ENCODE results near the gene CYP2S1.

The CYP2S1 gene

GRCh38 chr19:41193430-41194156, 574 bp downstream of the CYP2S1 start:
- TF ChIP-seq EZH2phosphoT487 (IDR thresholded peaks at IDR 0.05; ENCODE audit: borderline replicate concordance) = no peak
- TF ChIP-seq, protein P1, sequence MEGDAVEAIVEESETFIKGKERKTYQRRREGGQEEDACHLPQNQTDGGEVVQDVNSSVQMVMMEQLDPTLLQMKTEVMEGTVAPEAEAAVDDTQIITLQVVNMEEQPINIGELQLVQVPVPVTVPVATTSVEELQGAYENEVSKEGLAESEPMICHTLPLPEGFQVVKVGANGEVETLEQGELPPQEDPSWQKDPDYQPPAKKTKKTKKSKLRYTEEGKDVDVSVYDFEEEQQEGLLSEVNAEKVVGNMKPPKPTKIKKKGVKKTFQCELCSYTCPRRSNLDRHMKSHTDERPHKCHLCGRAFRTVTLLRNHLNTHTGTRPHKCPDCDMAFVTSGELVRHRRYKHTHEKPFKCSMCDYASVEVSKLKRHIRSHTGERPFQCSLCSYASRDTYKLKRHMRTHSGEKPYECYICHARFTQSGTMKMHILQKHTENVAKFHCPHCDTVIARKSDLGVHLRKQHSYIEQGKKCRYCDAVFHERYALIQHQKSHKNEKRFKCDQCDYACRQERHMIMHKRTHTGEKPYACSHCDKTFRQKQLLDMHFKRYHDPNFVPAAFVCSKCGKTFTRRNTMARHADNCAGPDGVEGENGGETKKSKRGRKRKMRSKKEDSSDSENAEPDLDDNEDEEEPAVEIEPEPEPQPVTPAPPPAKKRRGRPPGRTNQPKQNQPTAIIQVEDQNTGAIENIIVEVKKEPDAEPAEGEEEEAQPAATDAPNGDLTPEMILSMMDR (conservative IDR thresholded peaks at IDR 0.05; ENCODE audit: low read length) = no peak
- Histone ChIP-seq H3K9me3 (ENCODE audit: insufficient read depth, low read depth, low read length) (no peaks in the 10 kb centered on the region), H3K27me3 (ENCODE audit: insufficient read depth, low read length, poor library complexity, severe bottlenecking) (peaks cover 17% of the 10 kb centered on the region), H3K79me2 (ENCODE audit: insufficient read depth, low read length) (no peaks in the 10 kb centered on the region), H2AFZ (ENCODE audit: low read length) (peak overlapping the region; percentile 67; the same call in 1 of the 2 replicates), H3K36me3 (ENCODE audit: insufficient read depth, low read length) (no peaks in the 10 kb centered on the region), H3K4me3 (ENCODE audit: low read length, poor library complexity, severe bottlenecking) (no peak overlapping the region), H3K4me1 (ENCODE audit: insufficient read depth, low read length, poor library complexity, severe bottlenecking) (peaks cover 11% of the 10 kb centered on the region), H3K9me2 (replicated peaks; ENCODE audit: low read depth, low read length) (no peaks in the 10 kb centered on the region), H3F3A (ENCODE audit: low read depth) (no peaks in the 10 kb centered on the region), H4K20me1 (ENCODE audit: insufficient read depth, low read length, poor library complexity, severe bottlenecking) (no peaks in the 10 kb centered on the region), H3K9ac (ENCODE audit: low read depth, low read length, poor library complexity, severe bottlenecking) (no peak overlapping the region), H3K4me2 (ENCODE audit: low read depth, low read length, poor library complexity, severe bottlenecking) (peak overlapping the region; percentile 37)

GRCh38 chr19:41194157-41194552, 1.1 kb downstream of the CYP2S1 start:
- H3K79me2 ChIP-seq (ENCODE audit: insufficient read depth, low read length) = no peaks in the 10 kb centered on the region
- H3K9me2 ChIP-seq (replicated peaks; ENCODE audit: low read depth, low read length) = no peaks in the 10 kb centered on the region
- peaks cover 17% of the 10 kb centered on the region for H3K27me3 ChIP-seq (ENCODE audit: insufficient read depth, low read length, poor library complexity, severe bottlenecking)
- H3K9me3 ChIP-seq (ENCODE audit: insufficient read depth, low read depth, low read length) = no peaks in the 10 kb centered on the region
- no peaks in the 10 kb centered on the region for H3K36me3 ChIP-seq (ENCODE audit: insufficient read depth, low read length)
- H3K4me1 ChIP-seq (ENCODE audit: insufficient read depth, low read length, poor library complexity, severe bottlenecking) = peaks cover 11% of the 10 kb centered on the region
- H3K4me3 ChIP-seq (ENCODE audit: low read length, poor library complexity, severe bottlenecking) = no peak overlapping the region
- H4K20me1 ChIP-seq (ENCODE audit: insufficient read depth, low read length, poor library complexity, severe bottlenecking) = no peaks in the 10 kb centered on the region
- peak overlapping the region; percentile 15; the same call in 1 of the 2 replicates for H2AFZ ChIP-seq (ENCODE audit: low read length)
- H3K4me2 ChIP-seq (ENCODE audit: low read depth, low read length, poor library complexity, severe bottlenecking) = no peak overlapping the region
- H3F3A ChIP-seq (ENCODE audit: low read depth) = no peaks in the 10 kb centered on the region
- no peak overlapping the region for H3K9ac ChIP-seq (ENCODE audit: low read depth, low read length, poor library complexity, severe bottlenecking)
- TF ChIP-seq, protein P1 (conservative IDR thresholded peaks at IDR 0.05; ENCODE audit: low read length) = no peak
- no peak for TF ChIP-seq EZH2phosphoT487 (IDR thresholded peaks at IDR 0.05; ENCODE audit: borderline replicate concordance)

GRCh38 chr19:41195675-41196497, 2.9 kb downstream of the CYP2S1 start:
- Histone ChIP-seq H3K27me3 (ENCODE audit: insufficient read depth, low read length, poor library complexity, severe bottlenecking) (peaks cover 17% of the 10 kb centered on the region), H3K4me3 (ENCODE audit: low read length, poor library complexity, severe bottlenecking) (no peak overlapping the region), H3K36me3 (ENCODE audit: insufficient read depth, low read length) (no peaks in the 10 kb centered on the region), H2AFZ (ENCODE audit: low read length) (no peak overlapping the region), H3K9me3 (ENCODE audit: insufficient read depth, low read depth, low read length) (no peaks in the 10 kb centered on the region), H3K4me1 (ENCODE audit: insufficient read depth, low read length, poor library complexity, severe bottlenecking) (peaks cover 11% of the 10 kb centered on the region), H3F3A (ENCODE audit: low read depth) (no peaks in the 10 kb centered on the region), H3K79me2 (ENCODE audit: insufficient read depth, low read length) (no peaks in the 10 kb centered on the region), H3K9ac (ENCODE audit: low read depth, low read length, poor library complexity, severe bottlenecking) (no peak overlapping the region), H4K20me1 (ENCODE audit: insufficient read depth, low read length, poor library complexity, severe bottlenecking) (no peaks in the 10 kb centered on the region), H3K9me2 (replicated peaks; ENCODE audit: low read depth, low read length) (no peaks in the 10 kb centered on the region), H3K4me2 (ENCODE audit: low read depth, low read length, poor library complexity, severe bottlenecking) (no peak overlapping the region)
- TF ChIP-seq, protein P1 (conservative IDR thresholded peaks at IDR 0.05; ENCODE audit: low read length) = no peak
- no peak for TF ChIP-seq EZH2phosphoT487 (IDR thresholded peaks at IDR 0.05; ENCODE audit: borderline replicate concordance)
